Activated naive CD8-positive, alpha-beta T cell treated with anti-CD3 and anti-CD28 coated beads, Interleukin-2, amount 50 U/mL, for 24 hours (primary cell): ENCODE measurements around the gene IPO13.

ENCODE experiments used
- ATAC-seq: fragments of 150-1000 bp; cut with Tn5 transposase; one replicate; pipeline ENCODE4 v1.10.0; 2021
- DNase-seq: peaks from one replicate; pipeline ENCODE4 v3.0.0; 2021
- H3K27ac Mint-ChIP-seq: one replicate; pipeline ENCODE4 v1.8.0; 2021; ENCODE audit warnings: mild to moderate bottlenecking, mixed read lengths
- H3K27me3 Mint-ChIP-seq: one replicate; pipeline ENCODE4 v1.8.0; 2021; ENCODE audit warnings: mixed read lengths
- H3K36me3 Mint-ChIP-seq: one replicate; pipeline ENCODE4 v1.8.0; 2021; ENCODE audit warnings: low read depth, mixed read lengths
- H3K4me1 Mint-ChIP-seq: one replicate; pipeline ENCODE4 v1.8.0; 2021; ENCODE audit warnings: mixed read lengths
- H3K4me3 Mint-ChIP-seq: one replicate; pipeline ENCODE4 v1.8.0; 2021; ENCODE audit warnings: mild to moderate bottlenecking, moderate library complexity, mixed read lengths
- H3K9me3 Mint-ChIP-seq: one replicate; pipeline ENCODE4 v1.8.0; 2021; ENCODE audit warnings: mixed read lengths

Gene IPO13

GRCh38 chr1:43946236-43947060 lies at the start of gene IPO13:
IPO13 (plus strand) TSS chr1:43946950; CDS start chr1:43947601, 651 bp downstream.
- Mint-ChIP-seq H3K4me3 (peak within 1 kb of the TSS; percentile 97), H3K27me3 (no peaks in the 10 kb centered on the region), H3K27ac (peak within 1 kb of the TSS; percentile 98), H3K4me1 (peaks cover 40% of the 10 kb centered on the region), H3K9me3 (no peaks in the 10 kb centered on the region), H3K36me3 (peaks cover 13% of the 10 kb centered on the region)
- peak; percentile 96 for ATAC-seq
- DNase-seq: peak; percentile 96

GRCh38 chr1:43898981-43899380 lies 47.8 kb upstream of the IPO13 start:
- no peak for ATAC-seq
- Mint-ChIP-seq H3K27ac (no peak overlapping the region), H3K9me3 (no peaks in the 10 kb centered on the region), H3K4me3 (no peak overlapping the region), H3K4me1 (no peaks in the 10 kb centered on the region), H3K27me3 (no peaks in the 10 kb centered on the region), H3K36me3 (no peaks in the 10 kb centered on the region)
- no peak for DNase-seq

GRCh38 chr1:43900386-43900785 lies 46.4 kb upstream of the IPO13 start:
- ATAC-seq: no peak
- no peak for DNase-seq
- Mint-ChIP-seq H3K27ac (no peak overlapping the region), H3K9me3 (no peaks in the 10 kb centered on the region), H3K36me3 (no peaks in the 10 kb centered on the region), H3K4me3 (no peak overlapping the region), H3K4me1 (no peaks in the 10 kb centered on the region), H3K27me3 (no peaks in the 10 kb centered on the region)

- DNase-seq (no peak), ATAC-seq (no peak)
- no peak overlapping the region for H3K27ac Mint-ChIP-seq
- no peaks in the 10 kb centered on the region for H3K27me3 Mint-ChIP-seq
- H3K9me3 Mint-ChIP-seq: no peaks in the 10 kb centered on the region
- no peak overlapping the region for H3K4me3 Mint-ChIP-seq
- no peaks in the 10 kb centered on the region for H3K4me1 Mint-ChIP-seq
- no peaks in the 10 kb centered on the region for H3K36me3 Mint-ChIP-seq
These were observed 45.4 kb upstream of the IPO13 start for GRCh38 chr1:43901196-43901961.

- no peak for DNase-seq
- Mint-ChIP-seq H3K27me3 (no peaks in the 10 kb centered on the region), H3K4me3 (no peak overlapping the region), H3K9me3 (no peaks in the 10 kb centered on the region), H3K4me1 (no peaks in the 10 kb centered on the region), H3K36me3 (no peaks in the 10 kb centered on the region), H3K27ac (no peak overlapping the region)
- ATAC-seq: no peak
These were observed 44.5 kb upstream of the IPO13 start for GRCh38 chr1:43902058-43902831.

- Mint-ChIP-seq H3K27ac (no peak overlapping the region), H3K4me3 (no peak overlapping the region)
- no peak for ATAC-seq
These were observed 41.8 kb upstream of the IPO13 start for GRCh38 chr1:43904660-43905551.

GRCh38 chr1:43908226-43908625 lies 38.5 kb upstream of the IPO13 start:
- Mint-ChIP-seq H3K9me3 (no peaks in the 10 kb centered on the region), H3K27ac (no peak overlapping the region), H3K36me3 (no peaks in the 10 kb centered on the region), H3K27me3 (no peaks in the 10 kb centered on the region), H3K4me1 (no peaks in the 10 kb centered on the region), H3K4me3 (no peak overlapping the region)
- DNase-seq: no peak
- no peak for ATAC-seq

More at GRCh38 chr1:43904660-43905551, 41.8 kb upstream of the IPO13 start:
- Mint-ChIP-seq H3K4me1 (no peaks in the 10 kb centered on the region), H3K27me3 (no peaks in the 10 kb centered on the region), H3K36me3 (no peaks in the 10 kb centered on the region), H3K9me3 (no peaks in the 10 kb centered on the region)
- no peak for DNase-seq

GRCh38 chr1:43908858-43909257 lies 37.9 kb upstream of the IPO13 start:
- Mint-ChIP-seq H3K4me1 (no peaks in the 10 kb centered on the region), H3K9me3 (no peaks in the 10 kb centered on the region), H3K27ac (no peak overlapping the region), H3K4me3 (no peak overlapping the region), H3K27me3 (no peaks in the 10 kb centered on the region), H3K36me3 (no peaks in the 10 kb centered on the region)
- DNase-seq (no peak), ATAC-seq (no peak)

GRCh38 chr1:43910343-43910742 lies 36.4 kb upstream of the IPO13 start:
- H3K4me1 Mint-ChIP-seq: no peaks in the 10 kb centered on the region
- ATAC-seq (no peak), DNase-seq (no peak)
- no peaks in the 10 kb centered on the region for H3K36me3 Mint-ChIP-seq
- no peaks in the 10 kb centered on the region for H3K27me3 Mint-ChIP-seq
- no peak overlapping the region for H3K27ac Mint-ChIP-seq
- no peaks in the 10 kb centered on the region for H3K9me3 Mint-ChIP-seq
- H3K4me3 Mint-ChIP-seq: no peak overlapping the region

GRCh38 chr1:43912607-43913006 lies 34.1 kb upstream of the IPO13 start:
- DNase-seq (no peak), ATAC-seq (no peak)
- Mint-ChIP-seq H3K9me3 (no peaks in the 10 kb centered on the region), H3K27me3 (no peaks in the 10 kb centered on the region), H3K4me3 (no peak overlapping the region), H3K4me1 (no peaks in the 10 kb centered on the region), H3K36me3 (no peaks in the 10 kb centered on the region), H3K27ac (no peak overlapping the region)

GRCh38 chr1:43913051-43913501 lies 33.7 kb upstream of the IPO13 start:
- H3K4me1 Mint-ChIP-seq: no peaks in the 10 kb centered on the region
- no peak overlapping the region for H3K27ac Mint-ChIP-seq
- H3K9me3 Mint-ChIP-seq: no peaks in the 10 kb centered on the region
- no peaks in the 10 kb centered on the region for H3K27me3 Mint-ChIP-seq
- H3K36me3 Mint-ChIP-seq: no peaks in the 10 kb centered on the region
- no peak for DNase-seq
- no peak overlapping the region for H3K4me3 Mint-ChIP-seq
- ATAC-seq: no peak

- Mint-ChIP-seq H3K27me3 (no peaks in the 10 kb centered on the region), H3K9me3 (no peaks in the 10 kb centered on the region), H3K4me1 (no peaks in the 10 kb centered on the region), H3K36me3 (no peaks in the 10 kb centered on the region), H3K4me3 (no peak overlapping the region), H3K27ac (no peak overlapping the region)
- ATAC-seq (no peak), DNase-seq (no peak)
These were observed 32.9 kb upstream of the IPO13 start for GRCh38 chr1:43913666-43914360.
